IMR-90 (cell line): ENCODE results near the gene LIMS2. TPM values are rescaled to one million over a fixed set of nuclear protein-coding genes. Genes with fewer than 3 reads are reported as not detected.

Experiments used
- ATAC-seq: fragments of 200-7000 bp; cut with Tn5 transposase; 2 replicates; pipeline ENCODE4 v1.9.1; 2020; ENCODE audit warnings: low read depth, mild to moderate bottlenecking, moderate library complexity
- BruUV-seq: library from RNA; stranded (reverse); fragments of 400-500 nt; replicated peaks from 2 replicates; lab custom pipeline; 2021; lab: Mats Ljungman, UMichigan
- CTCF ChIA-PET: fragments of 300-600 bp; formaldehyde crosslinking; extraction: SDS; loops from one replicate; lab custom pipeline; 2021; ENCODE audit warnings: antibody characterized with exemption; lab: Yijun Ruan, JAX
- POLR2A ChIA-PET: fragments of 300-600 bp; sonication (Branson Sonifier 250); formaldehyde crosslinking; loops from one replicate; lab custom pipeline; 2022; ENCODE audit warnings: antibody characterized with exemption; ENCODE audit not compliant: unreplicated experiment; lab: Charles Lee
- DNase-seq: peaks from one replicate; pipeline ENCODE4 v3.0.0; 2013
- H2AFZ ChIP-seq: replicated peaks from 2 replicates; pipeline ENCODE3; 2013; ENCODE audit warnings: low read length, mild to moderate bottlenecking; ENCODE audit not compliant: poor library complexity
- H2AK5ac ChIP-seq: 2 replicates; pipeline ENCODE4 v1.6.1; 2013; ENCODE audit warnings: low read depth, low read length, inconsistent platforms
- H2AK9ac ChIP-seq: replicated peaks from 2 replicates; pipeline ENCODE3; 2013; ENCODE audit warnings: mild to moderate bottlenecking, low read depth, low read length, moderate library complexity; ENCODE audit not compliant: poor library complexity
- H2BK120ac ChIP-seq: 2 replicates; pipeline ENCODE4 v1.6.1; 2013; ENCODE audit warnings: low read depth, low read length, inconsistent platforms
- H2BK15ac ChIP-seq: 3 replicates; pipeline ENCODE4 v1.6.1; 2013; ENCODE audit warnings: low read depth, low read length, inconsistent platforms
- H2BK20ac ChIP-seq: 2 replicates; pipeline ENCODE4 v1.6.1; 2013; ENCODE audit warnings: low read depth, mild to moderate bottlenecking, inconsistent platforms, low read length, moderate library complexity
- H2BK5ac ChIP-seq: 2 replicates; pipeline ENCODE4 v1.6.1; 2013; ENCODE audit warnings: mild to moderate bottlenecking, low read depth, low read length, inconsistent platforms; ENCODE audit not compliant: poor library complexity, severe bottlenecking
- H3K14ac ChIP-seq: replicated peaks from 2 replicates; pipeline ENCODE4 v1.6.1; 2013; ENCODE audit warnings: low read depth, low read length, inconsistent platforms
- H3K18ac ChIP-seq: 2 replicates; pipeline ENCODE4 v1.6.1; 2013; ENCODE audit warnings: low read depth, low read length, control low read depth
- H3K23ac ChIP-seq: 2 replicates; pipeline ENCODE4 v1.6.1; 2013; ENCODE audit warnings: low read depth, low read length, inconsistent platforms
- H3K27ac ChIP-seq: 2 replicates; pipeline ENCODE4 v1.5.1; 2013; ENCODE audit warnings: mild to moderate bottlenecking, control low read depth, low read length; ENCODE audit not compliant: insufficient read depth
- H3K27me3 ChIP-seq: 2 replicates; pipeline ENCODE4 v1.6.1; 2013; ENCODE audit warnings: low read length; ENCODE audit not compliant: control insufficient read depth, insufficient read depth
- H3K36me3 ChIP-seq: 2 replicates; pipeline ENCODE4 v1.6.1; 2013; ENCODE audit warnings: low read length, mixed read lengths; ENCODE audit not compliant: control insufficient read depth, insufficient read depth
- H3K4ac ChIP-seq: 2 replicates; pipeline ENCODE4 v1.6.1; 2013; ENCODE audit warnings: low read depth, low read length, inconsistent platforms
- H3K4me1 ChIP-seq: 2 replicates; pipeline ENCODE4 v1.6.1; 2013; ENCODE audit warnings: low read length, mixed read lengths; ENCODE audit not compliant: control insufficient read depth, insufficient read depth
- H3K4me2 ChIP-seq: 2 replicates; pipeline ENCODE4 v1.6.1; 2013; ENCODE audit warnings: low read depth, mild to moderate bottlenecking, control low read depth, low read length, moderate library complexity
- H3K4me3 ChIP-seq: 2 replicates; pipeline ENCODE4 v1.5.1; 2013; ENCODE audit warnings: low read depth, mild to moderate bottlenecking, control low read depth, low read length, moderate library complexity; ENCODE audit not compliant: insufficient read depth
- H3K56ac ChIP-seq: 2 replicates; pipeline ENCODE4 v1.6.1; 2013; ENCODE audit warnings: low read length, inconsistent platforms; ENCODE audit not compliant: insufficient read depth; ENCODE audit errors: extremely low read depth
- H3K79me1 ChIP-seq, 2 experiments: 2 replicates each; pipeline ENCODE4 v1.6.1; 2013; ENCODE audit warnings: low read length in 2 of 2, inconsistent platforms in 1 of 2, low read depth in 1 of 2
- H3K9ac ChIP-seq: 2 replicates; pipeline ENCODE4 v1.6.1; 2013; ENCODE audit warnings: low read depth, low read length, control low read depth
- H3K9me1 ChIP-seq: 2 replicates; pipeline ENCODE4 v1.6.1; 2013; ENCODE audit warnings: low read length, inconsistent platforms; ENCODE audit not compliant: insufficient read depth
- H3K9me3 ChIP-seq: 2 replicates; pipeline ENCODE4 v1.6.1; 2013; ENCODE audit warnings: low read length; ENCODE audit not compliant: control insufficient read depth, insufficient read depth
- H4K20me1 ChIP-seq: 2 replicates; pipeline ENCODE4 v1.6.1; 2013; ENCODE audit warnings: low read length, inconsistent platforms; ENCODE audit not compliant: insufficient read depth
- H4K5ac ChIP-seq: 2 replicates; pipeline ENCODE4 v1.6.1; 2013; ENCODE audit warnings: mild to moderate bottlenecking, low read depth, low read length, control low read depth
- H4K8ac ChIP-seq, 2 experiments: 2 replicates each; pipeline ENCODE4 v1.6.1; 2013; ENCODE audit warnings: low read depth in 2 of 2, low read length in 2 of 2, control low read depth in 1 of 2, inconsistent platforms in 1 of 2
- H4K91ac ChIP-seq: 2 replicates; pipeline ENCODE4 v1.6.1; 2013; ENCODE audit warnings: low read depth, low read length, inconsistent platforms; ENCODE audit not compliant: insufficient read depth
- BHLHE40 ChIP-seq: fragments of 150-350 bp; IDR thresholded peaks from 2 replicates; pipeline ENCODE4 v1.6.1; 2016; ENCODE audit warnings: mild to moderate bottlenecking, low read depth, low read length
- CEBPB ChIP-seq: IDR thresholded peaks from 2 replicates; pipeline ENCODE4 v1.6.1; 2012; ENCODE audit warnings: low read depth, low read length, improper control_type of control experiment
- CHD1 ChIP-seq: IDR thresholded peaks from 2 replicates; pipeline ENCODE4 v1.6.1; 2012; ENCODE audit warnings: low read depth, low read length, improper control_type of control experiment
- CTCF ChIP-seq: conservative IDR thresholded peaks from 2 replicates; pipeline ENCODE4 v1.5.1; 2012; ENCODE audit warnings: mild to moderate bottlenecking, low read depth, low read length, improper control_type of control experiment
- ELK1 ChIP-seq: fragments of 150-350 bp; IDR thresholded peaks from 2 replicates; pipeline ENCODE4 v1.6.1; 2016; ENCODE audit warnings: low read depth, mild to moderate bottlenecking, low read length, moderate library complexity, borderline replicate concordance
- FOS ChIP-seq: fragments of 150-350 bp; IDR thresholded peaks from 2 replicates; pipeline ENCODE4 v1.6.1; 2016; ENCODE audit warnings: low read depth, low read length
- MAFK ChIP-seq: IDR thresholded peaks from 2 replicates; pipeline ENCODE4 v1.6.1; 2012; ENCODE audit warnings: low read depth, low read length, improper control_type of control experiment
- MAZ ChIP-seq: IDR thresholded peaks from 2 replicates; pipeline ENCODE4 v1.6.1; 2012; ENCODE audit warnings: low read depth, mild to moderate bottlenecking, low read length, improper control_type of control experiment, moderate library complexity, borderline replicate concordance
- MXI1 ChIP-seq: IDR thresholded peaks from 2 replicates; pipeline ENCODE4 v1.6.1; 2012; ENCODE audit warnings: low read depth, mild to moderate bottlenecking, low read length, moderate library complexity, borderline replicate concordance
- NFE2L2 ChIP-seq: fragments of 150-350 bp; IDR thresholded peaks from 2 replicates; pipeline ENCODE4 v1.6.1; 2016; ENCODE audit warnings: low read depth, mild to moderate bottlenecking, low read length
- RAD21 ChIP-seq: IDR thresholded peaks from 2 replicates; pipeline ENCODE4 v1.6.1; 2012; ENCODE audit warnings: low read length, improper control_type of control experiment
- RCOR1 ChIP-seq: IDR thresholded peaks from 2 replicates; pipeline ENCODE4 v1.6.1; 2012; ENCODE audit warnings: mild to moderate bottlenecking, low read length, improper control_type of control experiment; ENCODE audit not compliant: insufficient replicate concordance
- RFX5 ChIP-seq: IDR thresholded peaks from 2 replicates; pipeline ENCODE4 v1.8.0; 2012; ENCODE audit warnings: low read depth, mild to moderate bottlenecking, low read length, moderate library complexity
- SMC3 ChIP-seq: fragments of 150-350 bp; IDR thresholded peaks from 2 replicates; pipeline ENCODE4 v1.6.1; 2016; ENCODE audit warnings: low read depth, mild to moderate bottlenecking, antibody characterized with exemption, low read length, moderate library complexity
- USF2 ChIP-seq: fragments of 150-350 bp; IDR thresholded peaks from 2 replicates; pipeline ENCODE4 v1.6.1; 2017; ENCODE audit warnings: mild to moderate bottlenecking, antibody characterized with exemption, low read length, low read depth
- WGBS, 2 experiments: methylation state at CpG; one replicate each; pipeline versions ENCODE4 v1.1.5 to v1.1.7; 2013; ENCODE audit warnings: missing lambda C conversion rate in 2 of 2; ENCODE audit not compliant: insufficient read length in 1 of 2; ENCODE audit errors: extremely low coverage in 2 of 2; 5-methylcytosine and 5-hydroxymethylcytosine counted together
- dilution Hi-C: fragments of 300-500 bp; cut with HindIII; formaldehyde crosslinking; loops from one replicate; pipeline ENCODE4 v1.14.3; 2018; ENCODE audit warnings: low sequenced_read_pairs; ENCODE audit not compliant: unreplicated experiment
- in situ Hi-C: fragments of 300-500 bp; cut with MboI; formaldehyde crosslinking; loops from 3 replicates; pipeline ENCODE4 v1.14.3; 2019; ENCODE audit warnings: low sequenced_read_pairs, inconsistent platforms, mixed read lengths
- intact Hi-C: fragments of 100-400 bp; cut with micrococcal nuclease; formaldehyde crosslinking; loops from 2 replicates; pipeline ENCODE4 v1.10.0; 2022
- polyA plus RNA-seq, 3 experiments: library from polyadenylated mRNA; depleted of rRNA; stranded (reverse); fragments of >200 nt; gene quantifications; 2 replicates each; pipeline ENCODE4 v1.2.3, GENCODE V29; 2012; ENCODE audit warnings: low replicate concordance in 1 of 3
- total RNA-seq: library from RNA; depleted of rRNA; stranded (reverse); fragments of >200 nt; gene quantifications from 2 replicates; pipeline ENCODE4 v1.2.3, GENCODE V29; 2012

LIMS2 gene
- total and polyA plus RNA-seq, 2 of the 4 experiments (the other 2 are of a cell fraction): 1.3 to 18.8 TPM

DNA sequence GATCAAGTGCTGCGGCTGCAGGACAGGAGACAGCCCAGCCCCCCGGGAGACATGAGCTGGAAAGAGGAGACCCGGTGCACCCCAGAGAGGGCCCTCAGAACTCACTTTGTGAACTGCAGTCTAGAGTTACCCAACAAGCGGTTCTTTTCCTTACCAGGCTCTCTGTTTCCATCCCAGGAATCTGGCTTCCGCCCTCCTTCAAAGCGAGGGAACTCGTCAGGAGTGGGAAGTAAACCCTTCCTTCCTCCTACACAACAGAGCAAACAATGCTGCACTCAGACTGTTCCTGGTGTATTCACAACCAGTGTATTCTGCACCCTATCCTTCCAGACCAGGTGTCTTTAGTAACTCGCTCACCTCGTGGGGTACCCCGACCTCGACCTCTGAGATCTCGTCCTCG is 34.0 kb upstream of the LIMS2 start:
- Histone ChIP-seq H3K14ac (no peak overlapping the region), H3K4me2 (no peak overlapping the region), H2BK20ac (no peak overlapping the region), H2BK15ac (no peak overlapping the region), H3K9ac (no peak overlapping the region), H3K4ac (no peak overlapping the region), H3K4me3 (no peak overlapping the region), H3K79me1 (peaks cover 4 to 22% of the 10 kb centered on the region in 2 experiments; a peak in 3 of 4 replicates), H2AK9ac (no peak overlapping the region), H3K36me3 (peaks cover 33% of the 10 kb centered on the region), H3K18ac (no peak overlapping the region), H3K9me3 (no peaks in the 10 kb centered on the region), H3K56ac (no peak overlapping the region), H3K9me1 (peaks cover 8% of the 10 kb centered on the region), H4K5ac (no peak overlapping the region), H3K4me1 (peaks cover 5% of the 10 kb centered on the region; the same call in 1 of the 2 replicates), H3K27ac (no peak overlapping the region), H4K91ac (no peak overlapping the region), H2BK120ac (no peak overlapping the region), H2BK5ac (no peak overlapping the region), H3K23ac (no peak overlapping the region), H4K8ac (no peak overlapping the region), H3K27me3 (no peaks in the 10 kb centered on the region), H2AK5ac (no peak overlapping the region), H4K20me1 (peaks cover 7% of the 10 kb centered on the region; the same call in 1 of the 2 replicates), H2AFZ (no peak overlapping the region)
- TF ChIP-seq BHLHE40: no peak
- TF ChIP-seq RAD21: no peak
- TF ChIP-seq MAZ: no peak
- no peak for TF ChIP-seq MXI1
- no peak for TF ChIP-seq CHD1
- no peak for TF ChIP-seq RFX5
- TF ChIP-seq MAFK: no peak
- TF ChIP-seq USF2: no peak
- TF ChIP-seq SMC3: no peak
- no peak for TF ChIP-seq NFE2L2
- TF ChIP-seq CTCF: no peak
- no peak for TF ChIP-seq ELK1
- TF ChIP-seq RCOR1: no peak
- TF ChIP-seq CEBPB: no peak
- TF ChIP-seq FOS: no peak
- 81% methylated on average over 8 of the region's 13 CpGs; no CpG with 5 or more reads in 1 of the 2 experiments for WGBS, 2 experiments
- POLR2A ChIA-PET: no interaction called here
- dilution Hi-C loops: no loop called here
- CTCF ChIA-PET: no interaction called here
- no TSS peak for BruUV-seq
- in situ Hi-C loops: no loop called here
- ATAC-seq (no peak), DNase-seq (no peak)
- intact Hi-C loops: loop anchor here (10.0 kb wide), 1 partner anchor 185 kb away; the partner anchor contains the start of gene IWS1
